Activated T-cell treated with anti-CD3 and anti-CD28 coated beads for 48 hours (primary cell): Measurements from ENCODE around the gene KMT2C.
"Not testable (repeated sequence)": the region's sequence is repeated elsewhere in the genome, so short reads cannot be mapped to it uniquely, and the experiment has no call there.

ENCODE experiments used
- DNase-seq: peaks from one replicate; pipeline ENCODE4 v3.0.0-alpha.2; 2020; ENCODE audit warnings: low read depth

Gene KMT2C

DNA sequence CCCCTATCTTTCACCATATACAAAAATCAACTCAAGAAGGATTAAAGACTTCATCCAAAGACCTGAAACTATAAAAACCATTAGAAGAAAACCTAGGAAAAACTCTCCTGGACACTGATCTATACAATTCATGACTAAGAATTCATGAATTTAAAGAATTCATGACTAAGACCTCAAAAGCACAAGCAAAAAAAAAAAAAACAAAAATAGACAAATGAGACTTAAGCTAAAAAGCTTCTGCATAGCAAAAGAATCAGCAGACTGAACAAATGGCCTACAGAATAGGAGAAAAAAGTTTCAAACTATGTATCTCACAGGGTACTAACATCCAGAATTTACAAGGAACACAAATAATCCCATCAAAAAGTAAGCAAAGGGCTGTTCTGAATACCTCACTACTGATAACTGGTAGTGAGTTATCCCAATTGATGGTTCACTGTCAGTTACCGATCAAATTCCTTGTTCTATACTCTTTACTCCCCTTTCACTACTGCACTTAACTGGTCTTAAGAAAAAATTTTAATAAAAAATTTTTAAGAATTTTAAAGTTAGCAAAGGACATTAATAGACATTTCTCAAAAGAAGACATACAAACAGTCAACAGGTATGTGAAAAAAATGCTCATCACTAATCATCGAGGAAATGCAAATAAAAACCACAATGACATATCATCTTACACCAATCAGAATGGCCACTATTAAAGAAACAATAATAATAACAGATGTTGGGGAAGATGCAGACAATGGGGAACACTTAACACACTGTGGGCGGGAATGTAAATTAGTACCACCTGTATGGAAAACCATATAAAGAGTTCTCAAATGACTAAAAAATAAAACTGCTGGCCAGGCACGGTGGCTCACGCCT, 33.2 kb downstream of the KMT2C start:
- no peak for DNase-seq

DNA sequence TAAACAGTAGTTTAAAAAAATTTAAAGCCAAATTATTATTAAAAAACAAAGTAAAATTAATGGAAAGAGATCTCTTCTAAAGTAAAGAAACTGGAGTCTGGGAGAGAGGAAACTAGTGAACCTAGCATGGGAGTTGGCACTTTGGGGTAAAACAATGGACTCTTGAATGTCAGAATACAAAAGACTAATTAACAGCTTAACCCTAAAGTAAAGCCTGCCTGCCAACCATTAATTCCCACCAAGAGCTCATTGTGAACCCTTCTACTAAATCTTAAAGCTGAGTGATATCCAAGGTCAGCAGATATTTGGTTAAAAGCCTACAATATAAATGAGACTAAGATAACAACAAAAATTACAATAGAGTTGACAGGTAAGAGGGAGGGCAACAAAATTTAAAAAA, 36.5 kb downstream of the KMT2C start:
- DNase-seq, result no peak

DNA sequence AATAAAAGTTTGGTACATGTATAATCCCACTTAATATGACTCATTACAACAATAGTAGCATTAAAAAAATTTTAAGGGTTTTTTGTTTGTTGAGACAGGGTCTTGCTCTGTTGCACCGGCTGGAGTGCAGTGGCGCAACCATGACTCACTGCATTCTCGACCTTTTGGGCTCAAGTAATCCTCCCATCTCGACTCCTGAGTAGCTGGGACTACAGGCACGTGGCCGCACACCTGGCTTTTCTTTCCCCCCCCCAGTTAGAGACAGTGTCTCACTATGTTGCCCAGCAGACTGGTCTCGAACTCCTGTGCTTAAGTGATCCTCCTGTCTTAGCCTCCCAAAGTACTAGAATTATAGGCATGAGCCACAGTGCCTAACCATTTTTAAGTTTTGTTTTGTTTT, 40.7 kb downstream of the KMT2C start:
- DNase-seq, result no peak

DNA sequence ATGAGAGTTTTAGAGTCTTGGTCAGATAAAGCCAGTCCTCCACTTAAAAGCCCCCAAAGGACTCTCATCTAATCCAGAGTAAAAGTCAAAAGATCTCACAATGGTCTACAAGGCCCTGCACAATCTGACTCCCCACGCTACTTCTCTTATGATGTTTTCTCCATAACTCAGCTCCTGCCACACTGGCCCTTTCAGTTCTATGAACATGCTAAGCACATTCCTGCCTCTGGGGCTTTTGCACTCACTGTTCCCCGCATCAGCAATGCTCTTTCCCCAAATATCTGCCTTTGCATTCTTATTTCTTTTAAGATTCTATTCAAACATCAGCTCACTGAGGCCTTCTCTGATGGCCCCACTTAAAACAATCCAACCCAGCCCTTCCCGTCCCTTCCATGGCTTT, 41.6 kb downstream of the KMT2C start:
- DNase-seq, result not testable (repeated sequence)

DNA sequence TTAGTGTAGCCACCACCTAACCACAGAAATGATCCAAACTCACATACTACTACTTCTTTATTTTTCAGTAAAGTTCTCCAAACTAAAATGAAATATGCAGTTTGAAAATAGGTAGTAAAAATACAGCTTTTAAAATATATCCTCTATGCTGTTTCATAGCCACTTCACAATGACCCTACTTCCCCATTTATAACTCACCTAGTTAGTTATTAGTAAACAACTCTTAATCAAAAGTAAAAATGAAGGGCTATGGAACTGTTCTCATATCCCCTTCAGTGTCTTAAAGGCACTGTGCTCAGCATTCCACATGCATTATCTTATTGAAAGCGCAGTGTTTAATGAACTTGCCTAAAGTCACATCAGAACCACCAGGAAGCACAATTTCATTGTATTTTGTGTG, 43.5 kb downstream of the KMT2C start:
- DNase-seq, result no peak

DNA sequence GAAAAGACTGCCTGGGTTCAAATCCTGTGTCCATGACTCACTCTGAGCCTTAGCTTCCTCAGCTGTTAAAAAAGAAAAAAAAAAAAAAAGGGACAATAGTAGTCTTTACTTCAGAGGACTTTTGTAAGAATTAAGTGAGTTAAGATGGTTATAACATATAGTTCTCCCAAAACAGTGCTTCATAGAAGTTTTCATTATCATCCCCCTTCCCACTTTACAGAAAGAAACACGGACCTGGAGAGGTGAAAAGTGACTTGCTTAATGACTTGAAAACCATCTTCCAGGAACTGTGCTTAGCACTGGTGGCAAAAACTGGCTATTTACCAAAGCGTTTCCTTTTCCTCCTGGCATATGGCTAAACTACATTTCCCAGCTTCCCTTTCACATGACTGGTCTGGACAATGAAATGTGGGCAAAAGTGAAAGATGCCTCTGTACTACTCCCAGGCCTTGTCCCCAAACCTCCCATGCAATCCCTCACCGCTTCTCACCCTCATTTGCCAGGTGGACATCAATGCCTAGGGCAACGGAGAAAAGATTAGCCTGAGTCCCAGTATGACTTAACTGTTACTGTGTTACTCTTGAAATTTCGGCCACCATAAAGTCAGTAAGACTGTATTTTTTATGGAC, 49.6 kb downstream of the KMT2C start:
- not testable (repeated sequence) for DNase-seq

DNA sequence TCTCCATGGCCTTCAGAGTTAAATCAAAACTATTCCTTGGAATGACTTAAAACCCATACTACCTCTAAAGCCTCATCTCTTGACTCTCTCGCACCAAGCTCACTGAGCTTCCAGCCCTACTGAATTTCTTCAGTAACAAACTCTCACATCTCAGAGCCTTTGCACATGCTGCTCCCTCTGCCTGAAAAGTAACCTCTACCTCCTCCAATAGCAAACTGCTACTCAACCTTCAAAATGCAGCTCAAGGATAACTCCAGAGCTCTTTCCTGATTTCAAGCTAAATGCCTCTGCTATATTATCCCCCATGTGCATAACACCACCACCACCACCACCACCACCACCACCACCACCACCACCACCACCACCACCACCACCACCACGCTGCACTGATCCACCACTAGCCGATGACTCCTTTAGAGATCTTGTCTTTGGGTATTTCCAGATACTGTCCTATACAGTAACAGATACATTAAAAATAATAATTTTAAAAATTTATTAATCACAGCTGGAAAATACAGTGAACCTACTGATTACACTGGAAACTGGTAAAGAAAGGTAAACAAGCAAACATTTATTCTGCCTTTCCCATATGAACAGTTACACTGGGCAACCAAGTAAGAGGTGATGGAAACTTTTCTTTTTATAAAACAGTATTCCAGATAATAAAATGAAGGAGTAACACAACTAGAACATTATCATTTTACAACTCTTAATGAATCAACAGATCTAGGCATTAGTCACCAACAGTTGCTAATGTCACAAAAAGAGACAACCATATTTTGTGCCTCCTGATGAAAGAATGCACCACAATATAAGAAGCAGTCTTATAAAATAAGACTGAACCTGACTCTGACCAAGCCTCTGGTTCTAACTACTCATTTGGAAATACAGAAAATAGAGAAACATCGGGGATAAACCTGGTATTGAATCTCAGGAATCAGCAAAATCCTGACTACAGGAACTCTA, 51.3 kb downstream of the KMT2C start:
- not testable (repeated sequence) for DNase-seq

DNA sequence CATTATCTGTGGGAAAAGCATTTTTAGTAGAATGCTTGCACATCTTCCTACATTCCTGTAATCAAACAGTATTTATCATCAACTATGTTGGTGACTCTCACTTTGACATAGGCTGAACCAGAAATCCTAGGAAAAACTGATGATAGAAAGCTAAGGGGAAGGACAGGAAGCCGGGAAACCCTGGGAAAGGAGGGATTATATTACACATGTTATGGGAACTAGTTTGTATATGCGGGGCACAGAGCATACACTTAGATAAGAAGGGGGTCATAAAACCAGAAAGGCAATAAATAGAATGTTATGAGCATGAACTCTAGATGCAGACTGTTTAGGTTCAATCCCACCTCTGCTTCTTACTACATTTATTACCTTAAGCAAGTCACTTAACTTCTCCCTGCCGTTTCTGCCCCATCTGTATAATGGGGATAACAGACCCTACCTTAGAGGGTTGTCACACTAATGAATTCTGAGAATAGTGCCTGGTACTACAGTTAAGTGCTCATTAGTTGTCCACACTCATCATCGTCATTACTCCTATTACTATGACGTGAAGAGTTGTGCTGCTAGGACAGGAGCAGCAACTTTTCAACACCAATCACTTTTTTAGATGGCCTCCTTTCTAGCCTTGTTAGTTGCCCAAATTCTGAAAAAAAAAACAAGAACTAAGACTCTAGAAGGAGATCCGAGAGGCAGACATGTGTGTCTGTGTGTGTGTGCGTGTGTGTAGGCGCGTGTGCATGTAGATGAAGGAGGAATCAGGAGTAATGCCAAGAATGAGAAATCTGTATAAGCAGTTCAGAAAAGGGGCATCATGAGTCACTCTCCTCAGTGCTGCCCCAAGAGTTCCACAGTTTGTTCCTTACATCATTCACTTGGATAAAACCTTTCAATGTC, 52.2 kb downstream of the KMT2C start:
- no peak for DNase-seq

DNA sequence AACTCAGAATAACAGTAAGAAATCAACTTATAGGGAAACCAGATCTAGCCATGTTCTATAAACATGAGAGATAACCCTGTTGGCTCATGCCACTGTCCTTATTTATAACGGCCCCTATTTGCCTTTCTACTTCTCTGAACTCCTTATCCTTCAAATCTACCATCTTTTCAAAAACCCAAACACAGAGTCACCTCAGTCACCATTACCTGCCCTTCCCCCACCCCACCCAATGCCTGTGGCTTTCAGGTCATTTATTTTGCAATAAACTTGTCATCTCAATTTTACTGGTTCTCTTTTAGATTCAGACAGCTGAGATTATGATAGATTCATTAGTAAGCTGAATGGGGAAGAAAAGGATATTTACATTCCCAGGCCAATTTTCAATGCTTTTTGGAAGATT, 53.6 kb downstream of the KMT2C start:
- DNase-seq, result peak; percentile 23

DNA sequence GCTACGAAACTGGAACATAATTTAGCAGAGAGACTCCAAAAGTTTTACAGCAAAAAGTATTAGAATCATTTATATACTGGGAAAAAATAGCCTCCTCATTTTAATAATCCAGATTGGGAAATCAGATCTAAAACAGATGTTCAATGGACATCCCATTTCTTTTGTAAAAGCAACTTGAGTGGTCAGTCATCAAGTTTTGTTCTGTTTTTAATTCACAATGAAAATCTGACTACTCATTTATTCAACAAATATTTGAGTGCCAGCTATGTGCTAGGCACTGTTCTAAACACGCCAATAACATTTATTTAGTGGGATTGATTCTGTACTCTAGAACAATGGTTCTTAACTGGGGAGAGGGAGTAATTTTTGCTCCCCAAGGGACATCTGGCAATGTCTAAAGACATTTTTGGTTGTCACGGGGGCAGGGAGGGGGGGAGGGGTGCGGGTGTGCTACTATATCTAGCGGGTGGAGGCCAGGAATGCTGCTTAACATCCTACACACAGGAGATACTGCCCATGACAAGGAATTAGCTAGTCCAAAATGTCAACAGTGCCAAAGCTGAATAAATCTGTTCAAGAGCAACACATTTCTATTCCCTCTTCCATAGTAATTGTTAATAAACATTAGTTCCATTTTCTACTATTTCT, 54.7 kb downstream of the KMT2C start:
- not testable (repeated sequence) for DNase-seq

DNA sequence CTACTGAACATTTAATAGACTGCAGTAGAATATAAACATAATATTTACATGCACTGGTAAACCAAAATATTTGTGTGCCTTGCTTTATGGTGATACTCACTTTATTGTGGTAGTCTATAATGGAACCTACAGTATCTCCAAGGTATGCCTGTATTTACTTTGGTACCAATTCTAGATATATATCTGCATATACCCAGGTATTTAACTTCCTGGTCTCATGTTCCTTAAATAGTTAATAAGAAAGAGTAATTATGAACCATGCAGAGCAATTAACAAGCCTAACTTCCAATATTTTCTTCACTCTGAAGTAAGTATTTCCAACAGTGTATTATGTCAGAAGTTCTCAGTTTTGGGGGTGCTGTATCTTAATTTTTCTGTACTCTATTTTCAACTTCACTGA, 57.3 kb downstream of the KMT2C start:
- not testable (repeated sequence) for DNase-seq

DNA sequence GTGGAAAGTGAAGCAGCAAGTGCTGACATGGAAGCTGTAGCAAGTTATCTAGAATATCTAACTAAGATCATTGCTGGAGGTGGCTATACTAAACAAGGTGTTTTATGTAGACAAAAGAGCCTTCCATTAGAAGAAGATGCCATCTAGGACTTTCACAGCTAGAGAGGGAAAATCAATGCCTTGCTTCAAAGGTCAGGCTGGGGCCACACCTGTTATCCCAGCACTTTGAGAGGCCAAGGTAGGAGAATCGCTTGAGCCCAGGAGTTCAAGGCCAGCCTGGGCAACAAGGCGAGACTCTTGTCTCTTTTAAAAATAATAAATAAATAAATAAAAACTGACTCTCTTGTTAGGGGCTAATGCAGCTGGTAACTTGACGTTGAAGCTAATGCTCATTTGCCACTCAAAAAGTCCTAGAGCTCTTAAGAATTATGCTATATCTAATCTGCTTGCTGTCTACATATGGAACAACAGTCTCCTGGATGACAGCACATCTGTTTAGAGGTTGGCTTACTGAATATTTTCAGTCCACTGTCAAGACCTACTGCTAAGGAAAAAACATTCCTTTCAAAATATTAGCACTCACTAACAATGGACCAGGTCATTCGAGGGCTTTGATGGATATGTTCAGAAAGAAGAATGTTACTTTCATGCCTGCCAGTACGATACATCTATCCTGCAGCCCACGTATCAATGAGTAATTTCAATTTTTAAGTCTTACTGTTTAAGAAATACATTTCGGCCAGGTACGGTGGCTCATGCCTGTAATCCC, 58.9 kb downstream of the KMT2C start:
- not testable (repeated sequence) for DNase-seq

DNA sequence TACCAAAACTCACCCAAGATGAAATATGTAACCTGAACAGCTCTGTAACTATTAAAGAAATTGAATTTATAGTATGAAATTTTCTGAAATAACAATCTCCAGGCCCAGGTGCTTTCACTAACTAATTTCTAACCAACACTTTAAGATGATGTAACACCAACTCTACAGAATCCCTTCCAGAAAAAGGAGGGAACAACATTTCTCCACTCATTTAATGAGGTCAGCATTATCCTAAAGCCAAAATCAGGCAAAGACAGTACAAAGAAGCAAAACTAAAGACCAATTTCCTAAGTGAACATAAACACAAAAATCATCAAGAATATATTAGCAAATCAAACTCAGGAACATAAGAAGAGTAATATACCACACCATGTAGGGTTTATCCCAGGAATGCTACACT, 65.5 kb downstream of the KMT2C start:
- DNase-seq, result no peak

DNA sequence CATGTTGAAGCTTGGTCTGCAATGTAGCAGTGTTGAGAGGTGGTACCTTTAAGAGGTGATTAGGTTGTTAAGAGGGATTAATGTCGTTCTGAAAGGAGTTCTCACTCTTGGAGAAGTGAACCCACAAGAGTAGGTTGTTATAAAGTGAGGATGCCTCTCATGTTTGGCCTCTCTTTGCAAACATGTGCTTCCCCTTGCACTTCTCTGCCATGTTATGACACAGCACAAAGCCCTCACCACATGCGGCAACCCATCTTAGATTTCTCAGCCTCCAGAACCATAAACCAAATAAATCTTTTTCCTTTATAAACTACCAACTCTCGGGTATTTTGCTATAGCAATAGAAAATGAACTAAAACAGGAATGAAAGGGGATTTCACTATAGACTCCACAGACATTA, 66.3 kb downstream of the KMT2C start:
- DNase-seq, result no peak

DNA sequence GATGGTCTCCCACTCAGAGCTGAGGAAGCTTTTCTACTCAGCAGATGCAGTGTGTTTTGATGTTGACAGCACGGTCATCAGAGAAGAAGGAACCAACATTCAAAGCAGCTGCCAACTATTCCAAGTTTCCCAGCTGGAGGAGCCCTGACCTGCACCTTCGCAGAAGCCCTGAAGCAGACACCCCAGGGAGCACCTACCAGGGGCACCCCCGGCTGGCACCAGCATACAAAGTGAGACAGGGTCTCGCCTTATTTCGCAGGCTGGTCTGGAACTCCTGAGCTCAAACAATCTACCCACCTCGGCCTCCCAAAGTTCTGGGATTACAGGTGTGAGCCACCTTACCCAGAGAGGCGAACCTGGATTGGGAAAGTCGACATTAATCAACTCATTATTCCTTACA, 68.6 kb downstream of the KMT2C start:
- DNase-seq, result no peak

DNA sequence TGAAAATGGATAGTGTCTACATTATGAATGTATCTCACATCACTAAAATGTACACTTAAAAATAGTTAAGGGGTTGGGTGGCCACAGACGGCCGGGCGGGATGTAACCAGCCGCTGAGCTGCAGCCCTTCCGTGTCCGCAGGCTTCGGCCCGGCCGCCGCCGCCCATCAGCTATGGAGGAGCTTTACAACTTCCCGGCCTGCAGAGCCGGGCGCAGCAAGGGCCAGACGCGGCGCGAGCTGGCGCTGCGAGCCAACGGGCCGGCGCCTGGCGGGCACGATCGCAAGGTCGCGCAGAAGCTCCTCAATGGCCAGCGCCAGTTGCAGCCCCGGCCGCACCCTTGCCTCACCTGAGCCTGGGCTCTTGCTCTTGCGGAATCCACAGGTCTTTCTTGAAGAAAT, 69.1 kb downstream of the KMT2C start:
- no peak for DNase-seq

DNA sequence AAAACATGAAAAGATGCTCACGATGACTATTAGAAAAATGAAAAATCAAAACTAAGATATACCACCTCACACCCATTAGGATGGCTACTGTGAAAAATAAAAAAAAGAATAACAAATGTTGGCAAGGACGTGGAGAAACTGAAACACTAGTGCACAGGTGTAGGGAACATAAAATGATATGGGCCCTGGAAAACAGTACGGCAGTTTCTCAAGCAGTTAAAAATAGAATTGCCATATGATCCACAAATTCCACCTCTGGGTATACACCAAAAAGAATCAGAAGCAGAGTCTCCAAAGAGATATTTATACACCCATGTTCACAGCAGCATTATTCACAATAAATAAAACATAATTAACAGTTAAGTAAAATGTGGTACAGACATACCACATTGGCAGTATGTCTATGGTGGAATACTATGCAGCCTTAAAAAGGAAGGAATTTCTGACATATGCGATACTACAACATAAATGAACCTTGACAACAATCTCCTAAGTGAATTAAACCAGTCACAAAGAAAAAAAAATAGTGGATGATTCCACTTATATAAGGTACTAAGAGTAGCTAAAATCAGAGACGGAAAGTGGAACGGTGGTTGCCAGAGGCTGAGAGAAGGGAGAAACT, 69.7 kb downstream of the KMT2C start:
- DNase-seq, result no peak

DNA sequence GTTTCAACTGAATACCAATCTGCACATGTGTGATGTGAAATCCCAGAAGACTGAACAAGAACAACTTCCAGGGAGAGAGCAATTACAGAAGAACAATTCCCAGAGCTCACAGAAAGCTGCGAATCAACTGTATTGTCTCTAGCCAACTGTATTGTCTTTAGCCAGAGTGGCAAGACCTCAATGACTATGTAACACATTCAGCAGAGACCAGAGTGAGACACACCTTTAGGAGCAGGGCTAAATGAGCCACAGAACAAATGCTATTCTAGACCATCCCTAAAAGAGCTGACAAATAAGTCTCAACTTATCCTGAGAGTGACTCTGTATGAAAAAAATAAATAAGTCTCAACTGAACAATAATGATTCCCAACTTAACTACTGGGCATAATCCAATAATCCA, 72.0 kb downstream of the KMT2C start:
- DNase-seq, result no peak

DNA sequence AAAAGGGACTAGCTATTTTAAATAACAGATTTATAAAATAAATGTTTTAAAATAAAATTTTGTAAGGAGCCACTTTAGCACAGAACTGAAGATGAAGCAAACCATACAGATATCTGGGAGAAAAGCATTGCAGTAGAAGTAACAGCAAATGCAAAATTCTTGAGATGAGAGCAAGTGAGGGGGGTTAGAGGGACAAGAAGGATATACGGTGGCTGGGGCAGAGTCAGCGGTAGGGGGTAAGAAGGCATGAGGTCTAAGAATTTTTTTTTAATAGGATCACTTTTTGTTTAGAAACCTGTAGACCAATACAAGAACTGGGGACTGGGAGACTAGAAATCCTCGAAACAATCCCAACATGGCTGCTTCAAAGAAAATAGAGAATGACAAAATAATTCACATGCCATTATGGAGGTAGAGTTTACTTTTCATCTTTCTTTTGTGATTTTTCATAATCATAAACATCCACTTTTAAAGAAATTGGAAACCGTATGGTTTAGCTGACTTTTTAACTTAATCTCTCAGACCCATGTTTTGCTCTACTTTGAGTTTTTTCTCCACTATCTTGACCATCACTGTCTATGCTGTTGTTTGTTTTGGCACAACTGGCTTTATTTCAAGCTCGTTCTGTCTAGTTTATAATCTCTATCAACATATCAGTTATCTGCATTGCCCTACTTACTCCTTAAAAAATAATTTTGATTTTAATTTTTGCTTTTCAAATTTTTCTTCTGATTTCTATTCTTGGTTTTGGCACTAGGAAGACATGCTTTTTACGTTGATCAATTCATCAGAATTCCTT, 73.5 kb downstream of the KMT2C start:
- no peak for DNase-seq
